HG03521 (cell line): ENCODE measurements around the gene ATP10A.

Source experiments
- ATAC-seq: cut with Tn5 transposase; IDR thresholded peaks from one replicate; pipeline ENCODE4 v1.9.1; 2021; ENCODE audit warnings: mild to moderate bottlenecking, moderate library complexity; ENCODE audit not compliant: unreplicated experiment

The ATP10A gene

GRCh38 chr15:25830844-25831451 is 32.2 kb downstream of the ATP10A start:
- no peak for ATAC-seq

DNA sequence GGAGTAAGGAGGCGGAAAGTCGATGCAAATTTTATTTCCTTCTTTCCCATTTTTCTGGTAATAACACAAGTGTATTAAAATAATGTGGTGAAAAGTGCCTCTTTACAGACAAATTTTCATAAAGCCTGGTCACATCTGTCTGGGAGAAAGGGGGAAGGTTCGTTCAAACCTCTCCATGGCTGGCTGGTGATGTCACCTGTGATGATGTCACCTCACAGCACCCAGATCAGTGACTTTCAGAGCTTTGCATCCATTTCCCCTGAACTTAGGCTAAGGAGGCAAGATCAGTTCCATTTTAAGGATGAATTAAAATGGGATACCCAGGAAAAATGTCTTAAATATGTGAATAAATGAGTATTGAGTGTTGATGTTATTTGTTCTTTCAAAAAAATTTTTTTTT is 34.1 kb downstream of the ATP10A start:
- no peak for ATAC-seq

DNA sequence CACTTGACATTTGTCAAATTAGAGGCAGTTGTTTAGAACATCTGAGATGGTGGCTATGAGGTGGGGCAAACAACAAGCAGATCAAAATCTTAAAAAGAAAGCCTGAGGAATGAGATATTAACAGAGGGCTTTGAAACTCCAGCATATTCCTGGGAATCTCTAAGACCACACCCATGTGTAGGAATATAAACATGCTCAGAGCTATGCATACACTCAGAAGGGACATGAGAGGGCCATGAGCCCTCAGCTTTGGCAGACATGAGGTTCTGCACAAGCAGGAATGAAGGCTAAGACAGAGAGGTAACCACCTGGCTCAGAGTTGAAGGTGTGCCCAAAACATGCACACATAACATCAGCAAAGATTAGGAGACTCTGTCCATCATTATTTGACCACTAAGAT is 37.9 kb downstream of the ATP10A start:
- no peak for ATAC-seq

GRCh38 chr15:25824618-25825017 is 38.5 kb downstream of the ATP10A start:
- ATAC-seq = no peak

DNA sequence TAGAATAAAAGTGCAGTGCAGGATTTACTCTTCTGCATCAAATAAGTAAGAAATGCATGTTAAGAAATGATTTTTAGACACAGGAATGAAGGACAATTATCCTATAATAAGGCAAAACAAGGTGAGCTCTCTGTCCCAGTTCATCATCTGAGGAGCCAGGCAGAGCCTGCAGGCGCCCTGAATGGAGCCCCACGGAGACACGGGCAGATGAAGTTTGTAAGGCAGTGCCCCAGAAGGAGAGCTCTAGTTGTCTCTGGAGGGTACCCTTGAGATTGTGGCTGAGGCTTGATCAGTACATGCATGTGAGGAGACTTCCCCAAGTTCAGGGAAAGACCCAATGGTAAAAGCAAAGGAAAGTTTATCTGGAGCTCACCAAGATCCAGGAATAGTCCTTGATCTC is 50.3 kb downstream of the ATP10A start:
- no peak for ATAC-seq

GRCh38 chr15:25812073-25812472 is 51.1 kb downstream of the ATP10A start:
- ATAC-seq = no peak

GRCh38 chr15:25811481-25811906 is 51.6 kb downstream of the ATP10A start:
- peak; percentile 67 for ATAC-seq

- ATAC-seq = no peak
These were observed 52.5 kb downstream of the ATP10A start for GRCh38 chr15:25810631-25811091.

- ATAC-seq = no peak
These were observed 53.0 kb downstream of the ATP10A start for GRCh38 chr15:25810154-25810553.

GRCh38 chr15:25807063-25807462 is 56.1 kb downstream of the ATP10A start:
- ATAC-seq = no peak

DNA sequence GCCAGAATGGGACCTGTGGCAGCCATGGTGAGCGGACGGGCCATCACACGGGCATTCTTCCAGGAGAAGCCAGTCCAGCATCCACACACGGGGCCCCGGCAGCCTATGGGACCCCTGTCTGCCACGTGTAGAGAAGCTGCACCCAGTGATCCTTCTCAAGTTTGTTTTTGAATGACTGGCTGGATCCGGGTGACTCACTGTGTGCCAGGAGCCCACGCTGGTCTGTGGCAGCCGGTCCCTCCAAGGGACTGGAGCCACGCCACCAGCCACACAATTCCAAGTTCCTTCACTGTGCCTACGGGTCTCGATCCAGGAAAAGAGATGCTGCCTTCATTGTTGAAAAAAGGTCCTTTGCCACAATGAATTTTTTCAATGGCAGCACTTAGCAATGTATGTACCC is 58.1 kb downstream of the ATP10A start:
- ATAC-seq = no peak

DNA sequence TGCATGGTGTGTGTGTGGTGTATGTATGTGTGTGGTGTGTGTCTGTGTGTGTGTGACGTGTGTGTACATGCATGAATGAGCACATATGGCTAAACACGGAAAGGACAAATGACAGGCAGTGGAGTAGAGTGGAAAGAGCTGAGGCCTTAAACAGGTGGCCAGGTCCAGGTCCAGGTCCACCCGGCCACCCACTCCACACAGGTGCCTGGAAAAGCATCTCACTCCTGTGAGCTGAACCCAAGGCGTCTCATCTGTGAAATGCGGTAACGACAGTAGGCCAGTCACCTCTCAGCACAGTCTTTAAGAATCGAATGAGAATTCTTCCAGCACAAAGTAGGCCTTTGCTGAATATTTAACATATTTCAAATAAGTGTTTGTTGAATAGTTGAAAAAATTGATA is 58.7 kb downstream of the ATP10A start:
- no peak for ATAC-seq

DNA sequence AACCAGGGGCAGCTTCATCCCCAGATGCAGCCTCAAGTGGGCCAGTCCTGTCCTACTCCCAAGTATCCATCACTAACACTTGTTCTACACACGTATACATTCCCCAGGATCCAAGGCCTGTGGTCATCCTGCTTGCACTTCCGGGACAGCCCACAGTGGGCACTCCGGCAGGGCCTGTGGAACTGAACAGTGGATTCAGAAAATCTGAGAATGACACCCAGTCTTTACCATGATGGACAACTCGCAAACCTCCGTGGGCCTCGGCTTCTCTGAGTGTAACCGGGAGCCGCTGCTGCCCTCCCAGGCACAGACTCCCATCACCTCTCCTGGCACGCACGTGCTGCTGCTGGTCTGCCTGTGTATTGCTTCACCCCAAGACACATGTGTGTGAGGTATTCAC is 59.6 kb downstream of the ATP10A start:
- ATAC-seq = no peak

DNA sequence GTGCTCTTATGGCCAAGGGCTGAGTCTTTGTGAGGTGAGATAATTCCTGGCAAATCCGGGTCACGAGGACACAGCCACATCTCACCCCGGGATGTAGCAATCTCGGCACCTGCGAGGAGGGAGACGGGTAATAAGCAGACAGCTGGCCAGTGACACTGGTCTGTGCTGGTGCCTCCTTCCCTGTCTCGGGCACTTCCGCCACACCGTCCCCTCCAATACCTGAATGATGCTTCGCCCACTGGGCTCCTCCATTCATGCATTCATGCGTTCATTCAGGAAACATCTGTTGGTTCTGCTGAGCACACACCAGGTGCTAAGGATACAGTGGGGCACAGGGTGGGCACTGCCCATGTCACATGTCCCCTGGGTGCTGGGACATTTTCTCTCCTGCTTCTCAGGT is 60.1 kb downstream of the ATP10A start:
- no peak for ATAC-seq

- ATAC-seq = no peak
These were observed 60.8 kb downstream of the ATP10A start for GRCh38 chr15:25802285-25802830.

GRCh38 chr15:25801586-25802284 is 61.4 kb downstream of the ATP10A start:
- no peak for ATAC-seq

- ATAC-seq = no peak
These were observed 62.2 kb downstream of the ATP10A start for GRCh38 chr15:25800761-25801515.

- ATAC-seq = no peak
These were observed 63.0 kb downstream of the ATP10A start for GRCh38 chr15:25799906-25800700.

DNA sequence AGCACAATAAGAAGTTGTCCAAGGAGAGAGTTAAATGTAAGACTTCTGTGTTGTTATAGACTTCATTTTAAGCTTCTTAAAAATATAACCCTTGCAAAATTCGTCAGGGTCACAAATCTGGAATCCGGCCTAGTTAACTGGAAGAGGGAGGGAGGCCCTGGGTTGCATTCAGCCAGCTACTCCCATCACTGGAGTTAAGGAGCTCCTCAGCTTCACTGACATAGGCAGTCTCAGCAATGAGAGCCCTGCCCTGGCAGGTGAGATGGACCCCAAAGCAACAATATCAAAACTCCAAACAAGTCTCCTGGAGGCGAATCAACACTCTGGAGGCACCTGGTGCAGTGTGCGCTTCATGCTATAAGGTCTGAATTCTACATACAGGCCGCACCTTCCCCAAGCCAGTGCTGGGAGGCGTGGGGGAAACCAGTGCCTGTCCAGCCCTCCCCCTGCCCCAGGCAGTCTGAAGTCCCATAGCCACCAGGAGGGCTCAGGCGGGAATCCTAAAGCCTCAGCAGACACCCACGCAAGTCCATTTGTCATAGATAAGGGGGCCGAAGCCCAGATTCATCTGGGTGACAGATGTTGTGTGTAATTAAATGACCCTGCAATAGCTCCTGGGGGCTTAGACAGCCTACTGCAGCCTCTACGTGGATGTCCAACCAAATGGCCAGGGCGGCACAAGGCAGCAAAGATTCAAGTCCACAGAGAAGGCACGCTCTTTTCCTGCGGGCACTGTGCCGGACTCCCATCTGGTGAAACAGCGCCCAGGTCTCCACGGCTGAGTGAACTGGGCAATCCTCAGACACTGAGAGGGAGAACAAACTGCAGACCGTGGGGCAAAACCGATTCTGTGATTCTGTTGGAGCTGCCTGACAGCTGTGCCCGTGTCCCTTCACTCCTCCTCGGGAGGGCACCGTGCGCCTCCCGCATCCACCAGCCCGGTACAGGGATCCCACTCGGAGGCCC is 64.9 kb downstream of the ATP10A start:
- ATAC-seq = no peak

GRCh38 chr15:25797511-25797935 is 65.6 kb downstream of the ATP10A start:
- ATAC-seq = no peak
